HepG2 (cell line): ENCODE data around the gene INTS1. TPM values are rescaled to one million over a fixed set of nuclear protein-coding genes. Genes with fewer than 3 reads are reported as not detected.

Experiments
- ATAC-seq: fragments of 200-7000 bp; cut with Tn5 transposase; 3 replicates; pipeline ENCODE4 v1.9.1; 2020; ENCODE audit warnings: mild to moderate bottlenecking, moderate library complexity
- BruUV-seq: library from RNA; stranded (reverse); fragments of 400-500 nt; replicated peaks from 2 replicates; lab custom pipeline; 2021; lab: Mats Ljungman, UMichigan
- CTCF ChIA-PET: fragments of 300-600 bp; formaldehyde crosslinking; extraction: SDS; loops from one replicate; lab custom pipeline; 2021; ENCODE audit warnings: low total read pairs, inconsistent platforms, low intra/inter-chr PET ratio; lab: Yijun Ruan, JAX
- POLR2A ChIA-PET: fragments of 350-600 bp; sonication (Branson Sonifier 250); formaldehyde crosslinking; loops from one replicate; lab custom pipeline; 2020; ENCODE audit warnings: antibody characterized with exemption, inconsistent platforms; lab: Yijun Ruan, JAX
- DNase-seq: peaks from one replicate; pipeline ENCODE4 v3.0.0-alpha.2; 2015; ENCODE audit warnings: low spot score
- FAIRE-seq: peaks from 3 replicates; lab custom pipeline; 2011; peaks lifted over from hg19 to GRCh38; lab: Jason Lieb, UNC
- H2AFZ ChIP-seq: one replicate; pipeline ENCODE4 v1.6.1; 2011; ENCODE audit warnings: low read length, inconsistent platforms
- H3K27ac ChIP-seq: fragments of 300-600 bp; 3 replicates; pipeline ENCODE4 v1.8.0; 2011; ENCODE audit warnings: mixed run types, mild to moderate bottlenecking, mixed read lengths, low read length, inconsistent platforms; ENCODE audit not compliant: insufficient read depth; ENCODE audit errors: extremely low read length
- H3K27me3 ChIP-seq, 2 experiments: fragments of 200-600 bp in 1 of 2; 2 replicates in 1 of 2; 3 replicates in 1 of 2; pipeline versions ENCODE4 v1.6.0 to v1.8.0; 2011; ENCODE audit warnings: low read length in 2 of 2, mild to moderate bottlenecking in 2 of 2, moderate library complexity in 2 of 2, inconsistent platforms in 1 of 2; ENCODE audit not compliant: insufficient read depth in 2 of 2, control insufficient read depth in 1 of 2
- H3K36me3 ChIP-seq, 2 experiments: fragments of 200-600 bp in 1 of 2; replicated peaks in 1 of 2; 2 replicates in 1 of 2; 3 replicates in 1 of 2; pipeline versions ENCODE4 v1.5.1 to v1.8.0; 2011; ENCODE audit warnings: low read length in 2 of 2, inconsistent platforms in 1 of 2; ENCODE audit not compliant: insufficient read depth in 2 of 2, control insufficient read depth in 1 of 2
- H3K4me1 ChIP-seq: 2 replicates; pipeline ENCODE4 v1.5.1; 2012; ENCODE audit warnings: low read length, inconsistent platforms; ENCODE audit not compliant: insufficient read depth
- H3K4me2 ChIP-seq: 2 replicates; pipeline ENCODE4 v1.6.0; 2011; ENCODE audit warnings: low read depth, low read length, inconsistent platforms
- H3K4me3 ChIP-seq, 3 experiments: fragments of 200-600 bp in 1 of 3; sonication (generic), shearing (Covaris generic) in 1 of 3; replicated peaks in 1 of 3; 2 replicates each; pipeline ENCODE4 v1.5.1; 2011 to 2016; ENCODE audit warnings: low read length in 3 of 3, inconsistent platforms in 2 of 3, low read depth in 2 of 3, mild to moderate bottlenecking in 2 of 3, control low read depth in 1 of 3, mixed read lengths in 1 of 3; ENCODE audit not compliant: insufficient read depth in 1 of 3
- H3K79me2 ChIP-seq: one replicate; pipeline ENCODE4 v1.6.1; 2011; ENCODE audit warnings: low read length, inconsistent platforms; ENCODE audit not compliant: insufficient read depth
- H3K9ac ChIP-seq: 2 replicates; pipeline ENCODE4 v1.6.0; 2011; ENCODE audit warnings: mild to moderate bottlenecking, low read depth, low read length, inconsistent platforms; ENCODE audit not compliant: insufficient read depth
- H3K9me3 ChIP-seq: 2 replicates; pipeline ENCODE4 v1.5.1; 2012; ENCODE audit warnings: mild to moderate bottlenecking, low read length
- H4K20me1 ChIP-seq: 2 replicates; pipeline ENCODE4 v1.6.0; 2011; ENCODE audit warnings: inconsistent platforms, mild to moderate bottlenecking, low read length, moderate library complexity; ENCODE audit not compliant: insufficient read depth
- AKAP8 ChIP-seq: sonication (generic); formaldehyde crosslinking; IDR thresholded peaks from 2 replicates; pipeline ENCODE4 v1.5.1; 2020; ENCODE audit warnings: mild to moderate bottlenecking, missing genetic modification reagents
- E2F2 ChIP-seq: sonication (generic); formaldehyde crosslinking; IDR thresholded peaks from 2 replicates; pipeline ENCODE4 v1.4.0; 2020; ENCODE audit warnings: missing genetic modification reagents, borderline replicate concordance
- HNRNPLL ChIP-seq: fragments of 200-400 bp; formaldehyde crosslinking; IDR thresholded peaks from 2 replicates; pipeline ENCODE4 v1.6.1; 2017; ENCODE audit warnings: mild to moderate bottlenecking, low read depth, low read length; ENCODE audit not compliant: poor library complexity, severe bottlenecking
- MEIS1 ChIP-seq: sonication (generic); formaldehyde crosslinking; IDR thresholded peaks from 2 replicates; pipeline ENCODE4 v1.9.0; 2021; ENCODE audit warnings: mild to moderate bottlenecking, missing genetic modification reagents, moderate library complexity, borderline replicate concordance
- NONO ChIP-seq, 2 experiments: fragments of 450-650 bp in 1 of 2; sonication (generic) in 1 of 2; formaldehyde crosslinking in 1 of 2; IDR thresholded peaks in 1 of 2; conservative IDR thresholded peaks in 1 of 2; 2 replicates each; pipeline versions ENCODE4 v1.6.1 to v1.8.0; 2017 to 2022; ENCODE audit warnings: mild to moderate bottlenecking in 1 of 2, missing genetic modification reagents in 1 of 2, moderate library complexity in 1 of 2
- RAD21 ChIP-seq: fragments of 450-650 bp; formaldehyde crosslinking; IDR thresholded peaks from 2 replicates; pipeline ENCODE4 v1.5.0; 2020; ENCODE audit warnings: mild to moderate bottlenecking
- REPIN1 ChIP-seq: sonication (generic); formaldehyde crosslinking; IDR thresholded peaks from 2 replicates; pipeline ENCODE4 v1.8.0; 2022; ENCODE audit warnings: missing genetic modification reagents, low read depth, mild to moderate bottlenecking, borderline replicate concordance
- SNAI1 ChIP-seq: sonication (generic); formaldehyde crosslinking; IDR thresholded peaks from 2 replicates; pipeline ENCODE4 v1.5.0; 2020; ENCODE audit warnings: mild to moderate bottlenecking, missing genetic modification reagents, borderline replicate concordance
- ZBTB20 ChIP-seq: sonication (generic); formaldehyde crosslinking; IDR thresholded peaks from 2 replicates; pipeline ENCODE4 v1.8.1; 2023; ENCODE audit warnings: missing genetic modification reagents, low read depth, mild to moderate bottlenecking, borderline replicate concordance
- ZBTB7A ChIP-seq: sonication (generic); formaldehyde crosslinking; IDR thresholded peaks from 2 replicates; pipeline ENCODE4 v1.8.0; 2022; ENCODE audit warnings: mild to moderate bottlenecking, missing genetic modification reagents
- ZNF256 ChIP-seq: sonication (generic); formaldehyde crosslinking; conservative IDR thresholded peaks from 2 replicates; pipeline ENCODE4 v1.4.0; 2020; ENCODE audit warnings: missing genetic modification reagents
- ZNF687 ChIP-seq: sonication (generic); formaldehyde crosslinking; IDR thresholded peaks from 2 replicates; pipeline ENCODE4 v1.5.1; 2020; ENCODE audit warnings: mild to moderate bottlenecking, missing genetic modification reagents, moderate library complexity
- ZNF710 ChIP-seq: sonication (generic); formaldehyde crosslinking; IDR thresholded peaks from 2 replicates; pipeline ENCODE4 v1.5.0; 2020; ENCODE audit warnings: mild to moderate bottlenecking, missing genetic modification reagents, borderline replicate concordance
- ZNF878 ChIP-seq: sonication (generic); formaldehyde crosslinking; IDR thresholded peaks from 2 replicates; pipeline ENCODE4 v1.8.1; 2023; ENCODE audit warnings: mild to moderate bottlenecking, missing genetic modification reagents, moderate library complexity
- WGBS: methylation state at CpG from one replicate; pipeline ENCODE4 v1.1.6; 2017; ENCODE audit warnings: low lambda C conversion rate; 5-methylcytosine and 5-hydroxymethylcytosine counted together
- in situ Hi-C: cut with HindIII; loops from 2 replicates; pipeline ENCODE4 v1.10.0; 2017; ENCODE audit warnings: low pct_unique_long_range_greater_than_20kb; ENCODE audit not compliant: extremely low pct_ligation_motif_present
- intact Hi-C: fragments of 100-400 bp; cut with micrococcal nuclease; formaldehyde crosslinking; loops from one replicate; pipeline ENCODE4 v1.10.0; 2022; ENCODE audit not compliant: unreplicated experiment
- polyA plus RNA-seq, 8 experiments: library from polyadenylated mRNA; depleted of rRNA in 3 of 8; stranded (reverse) in 7 of 8; unstranded in 1 of 8; fragments of >200 nt; fragmentation: Illumina TruSeq in 4 of 8; extraction: Trizol in 4 of 8; gene quantifications; 2 replicates each; pipeline versions ENCODE4 v1.2.1 to v1.2.3, GENCODE V29; 2011 to 2016; ENCODE audit warnings: low read depth in 4 of 8, missing spikeins in 1 of 8, mixed read lengths in 1 of 8; ENCODE audit not compliant: insufficient read depth in 1 of 8
- total RNA-seq, 5 experiments: library from RNA; depleted of rRNA; stranded (reverse); fragments of >200 nt; fragmentation: Illumina TruSeq; extraction: Trizol; gene quantifications; 2 replicates each; pipeline ENCODE4 v1.2.3, GENCODE V29; 2016; ENCODE audit warnings: low read depth in 1 of 5

INTS1 gene
- total and polyA plus RNA-seq, 2 of the 13 experiments (the other 11 are each of a cell fraction or from before 2014, with no cell fraction given) = 13.7 to 29.0 TPM

- in situ Hi-C loops (no loop called here), intact Hi-C loops (no loop called here)
- Histone ChIP-seq H2AFZ (no peak overlapping the region), H3K4me2 (peak overlapping the region; percentile 98), H3K4me3 (peak overlapping the region; percentile 57 to 72 (median 60)), H3K36me3 (no peaks in the 10 kb centered on the region), H3K27ac (no peak overlapping the region), H3K27me3 (peaks cover 2 to 18% of the 10 kb centered on the region in 2 experiments; a peak in 1 of 5 replicates), H4K20me1 (no peaks in the 10 kb centered on the region), H3K79me2 (no peaks in the 10 kb centered on the region), H3K4me1 (peaks cover 54% of the 10 kb centered on the region), H3K9ac (peak overlapping the region; percentile 78), H3K9me3 (no peaks in the 10 kb centered on the region)
- ChIA-PET POLR2A (interaction anchor here (0.6 to 1.6 kb wide), 11 partner anchors 9 to 472 kb away, joined by 3 to 15 read pairs (median 3); partner anchors contain the start of gene MICALL2), CTCF (no interaction called here)
- BruUV-seq = no TSS peak
- WGBS = 0% methylated on average over 5 of the region's 20 CpGs
- FAIRE-seq (no peak), DNase-seq (peak; percentile 41), ATAC-seq (peak; percentile 36)
- TF ChIP-seq HNRNPLL = peak; percentile 42
- peak; percentile 86 for TF ChIP-seq ZNF687 (CRISPR knock-in tag)
- 0 out of 2 replicates have a peak, but pooled peaks have one; percentile 48 for TF ChIP-seq E2F2 (CRISPR knock-in tag)
- TF ChIP-seq RAD21 = no peak
- no peak for TF ChIP-seq MEIS1 (CRISPR knock-in tag)
- no peak for TF ChIP-seq SNAI1 (CRISPR knock-in tag)
- no peak for TF ChIP-seq ZNF878
- TF ChIP-seq AKAP8 = 0 out of 2 replicates have a peak, but pooled peaks have one; percentile 24
- no peak for TF ChIP-seq ZBTB7A (CRISPR knock-in tag)
- TF ChIP-seq ZNF710 = no peak
- no peak for TF ChIP-seq NONO (IDR thresholded peaks at IDR 0.05)
- no peak for TF ChIP-seq NONO (CRISPR knock-in tag; conservative IDR thresholded peaks at IDR 0.05)
- 0 out of 2 replicates have a peak, but pooled peaks have one; percentile 3 for TF ChIP-seq ZNF256 (CRISPR knock-in tag)
- TF ChIP-seq REPIN1 (CRISPR knock-in tag) = peak; percentile 41; the same call in 1 of the 2 replicates
- 0 out of 2 replicates have a peak, but pooled peaks have one; percentile 12 for TF ChIP-seq ZBTB20 (CRISPR knock-in tag)
These were observed 75.2 kb downstream of the INTS1 start for GRCh38 chr7:1428941-1429501.
